Duodenal mucosa (tissue), 2 donors: ENCODE results near the gene PROB1.
"Not testable (repeated sequence)": the region's sequence is repeated elsewhere in the genome, so short reads cannot be mapped to it uniquely, and the experiment has no call there.

Source experiments
- H3K27ac ChIP-seq: one replicate; pipeline ENCODE4 v1.7.0; 2013; ENCODE audit warnings: low read depth, low read length
- H3K27me3 ChIP-seq, 2 donors: one replicate each; pipeline ENCODE4 v1.7.0; 2013; ENCODE audit warnings: low read length in 2 of 2, control low read depth in 1 of 2; ENCODE audit not compliant: insufficient read depth in 2 of 2, control insufficient read depth in 1 of 2
- H3K36me3 ChIP-seq, 2 donors: one replicate each; pipeline ENCODE4 v1.7.0; 2013; ENCODE audit warnings: low read length in 2 of 2, control low read depth in 1 of 2; ENCODE audit not compliant: insufficient read depth in 2 of 2, control insufficient read depth in 1 of 2
- H3K4me1 ChIP-seq, 2 donors: one replicate each; pipeline ENCODE4 v1.7.0; 2013; ENCODE audit warnings: low read length in 2 of 2, control low read depth in 1 of 2; ENCODE audit not compliant: insufficient read depth in 2 of 2, control insufficient read depth in 1 of 2
- H3K4me3 ChIP-seq, 2 donors: one replicate each; pipeline ENCODE4 v1.7.0; 2013; ENCODE audit warnings: low read length in 2 of 2, low read depth in 1 of 2
- H3K9ac ChIP-seq, 2 donors: one replicate each; pipeline ENCODE4 v1.7.0; 2013; ENCODE audit warnings: low read length in 2 of 2, low read depth in 1 of 2
- H3K9me3 ChIP-seq, 2 donors: one replicate each; pipeline ENCODE4 v1.7.0; 2013; ENCODE audit warnings: low read length in 2 of 2, control low read depth in 1 of 2; ENCODE audit not compliant: control insufficient read depth in 1 of 2

Gene PROB1

GRCh38 chr5:139413153-139413552, 18.2 kb upstream of the PROB1 start:
- Histone ChIP-seq H3K4me1 (peaks cover 30 to 34% of the 10 kb centered on the region in 2 donors), H3K9me3 (no peaks in the 10 kb centered on the region), H3K4me3 (no peak overlapping the region), H3K9ac (no peak overlapping the region), H3K27me3 (no peaks in the 10 kb centered on the region), H3K36me3 (no peaks in the 10 kb centered on the region), H3K27ac (no peak overlapping the region)

- Histone ChIP-seq H3K4me3 (no peak overlapping the region), H3K9ac (no peak overlapping the region), H3K27ac (no peak overlapping the region), H3K27me3 (no peaks in the 10 kb centered on the region), H3K9me3 (no peaks in the 10 kb centered on the region), H3K36me3 (no peaks in the 10 kb centered on the region), H3K4me1 (peaks cover 23 to 34% of the 10 kb centered on the region in 2 donors)
These were observed 16.3 kb upstream of the PROB1 start for GRCh38 chr5:139410993-139411828.

- H3K4me3 ChIP-seq: no peak overlapping the region
- no peak overlapping the region for H3K9ac ChIP-seq
- peaks cover 19 to 28% of the 10 kb centered on the region in 2 donors for H3K4me1 ChIP-seq
- H3K9me3 ChIP-seq: no peaks in the 10 kb centered on the region
- no peak overlapping the region for H3K27ac ChIP-seq
- H3K27me3 ChIP-seq: no peaks in the 10 kb centered on the region
- H3K36me3 ChIP-seq: no peaks in the 10 kb centered on the region
These were observed 15.5 kb upstream of the PROB1 start for GRCh38 chr5:139410121-139410992.

- peaks cover 15 to 22% of the 10 kb centered on the region in 2 donors for H3K4me1 ChIP-seq
- H3K4me3 ChIP-seq, H3K36me3 ChIP-seq, H3K27ac ChIP-seq, H3K27me3 ChIP-seq, H3K9me3 ChIP-seq, H3K9ac ChIP-seq: not testable (repeated sequence)
These were observed 14.2 kb upstream of the PROB1 start for GRCh38 chr5:139409116-139409515.

- Histone ChIP-seq H3K9me3 (no peaks in the 10 kb centered on the region), H3K9ac (no peak overlapping the region), H3K27me3 (no peaks in the 10 kb centered on the region), H3K36me3 (no peaks in the 10 kb centered on the region), H3K27ac (no peak overlapping the region), H3K4me1 (peaks cover 19 to 20% of the 10 kb centered on the region in 2 donors), H3K4me3 (no peak overlapping the region)
These were observed 13.3 kb upstream of the PROB1 start for GRCh38 chr5:139408191-139408590.

- Histone ChIP-seq H3K9me3 (no peaks in the 10 kb centered on the region), H3K4me1 (peaks cover 23 to 26% of the 10 kb centered on the region in 2 donors), H3K4me3 (no peak overlapping the region), H3K9ac (no peak overlapping the region), H3K27me3 (no peaks in the 10 kb centered on the region), H3K36me3 (no peaks in the 10 kb centered on the region), H3K27ac (no peak overlapping the region)
These were observed 12.6 kb upstream of the PROB1 start for GRCh38 chr5:139407517-139407916.

- Histone ChIP-seq H3K27me3 (no peaks in the 10 kb centered on the region), H3K4me1 (peaks cover 23 to 26% of the 10 kb centered on the region in 2 donors), H3K36me3 (no peaks in the 10 kb centered on the region), H3K9ac (no peak overlapping the region), H3K9me3 (no peaks in the 10 kb centered on the region), H3K4me3 (no peak overlapping the region), H3K27ac (no peak overlapping the region)
These were observed 12.1 kb upstream of the PROB1 start for GRCh38 chr5:139406963-139407362.

GRCh38 chr5:139404484-139404840, 9.6 kb upstream of the PROB1 start:
- Histone ChIP-seq H3K27ac (peak overlapping the region; percentile 95), H3K9ac (peak overlapping the region; percentile 62 to 77), H3K9me3 (no peaks in the 10 kb centered on the region), H3K36me3 (no peaks in the 10 kb centered on the region), H3K4me1 (peaks cover 23 to 26% of the 10 kb centered on the region in 2 donors), H3K4me3 (peak overlapping the region; percentile 82 to 83), H3K27me3 (no peaks in the 10 kb centered on the region)

- Histone ChIP-seq H3K4me3 (peak within 1 kb of the TSS; percentile 82 to 83), H3K9me3 (no peaks in the 10 kb centered on the region), H3K36me3 (no peaks in the 10 kb centered on the region), H3K27me3 (no peaks in the 10 kb centered on the region), H3K9ac (peak within 1 kb of the TSS; percentile 62 to 77), H3K27ac (peak within 1 kb of the TSS; percentile 95), H3K4me1 (peaks cover 23 to 26% of the 10 kb centered on the region in 2 donors)
These were observed 9.0 kb upstream of the PROB1 start, which contains the start of gene SPATA24 for GRCh38 chr5:139403787-139404483. SPATA24 (minus strand) TSS chr5:139404089; CDS start chr5:139404060, 29 bp downstream.
